Activated naive CD4-positive, alpha-beta T cell treated with anti-CD3 and anti-CD28 coated beads, Interleukin-2, amount 50 U/mL, for 16 hours (primary cell): ENCODE data around the gene CEP97.

Source experiments
- DNase-seq: peaks from one replicate; pipeline ENCODE4 v3.0.0-alpha.2; 2020

Gene CEP97

DNA sequence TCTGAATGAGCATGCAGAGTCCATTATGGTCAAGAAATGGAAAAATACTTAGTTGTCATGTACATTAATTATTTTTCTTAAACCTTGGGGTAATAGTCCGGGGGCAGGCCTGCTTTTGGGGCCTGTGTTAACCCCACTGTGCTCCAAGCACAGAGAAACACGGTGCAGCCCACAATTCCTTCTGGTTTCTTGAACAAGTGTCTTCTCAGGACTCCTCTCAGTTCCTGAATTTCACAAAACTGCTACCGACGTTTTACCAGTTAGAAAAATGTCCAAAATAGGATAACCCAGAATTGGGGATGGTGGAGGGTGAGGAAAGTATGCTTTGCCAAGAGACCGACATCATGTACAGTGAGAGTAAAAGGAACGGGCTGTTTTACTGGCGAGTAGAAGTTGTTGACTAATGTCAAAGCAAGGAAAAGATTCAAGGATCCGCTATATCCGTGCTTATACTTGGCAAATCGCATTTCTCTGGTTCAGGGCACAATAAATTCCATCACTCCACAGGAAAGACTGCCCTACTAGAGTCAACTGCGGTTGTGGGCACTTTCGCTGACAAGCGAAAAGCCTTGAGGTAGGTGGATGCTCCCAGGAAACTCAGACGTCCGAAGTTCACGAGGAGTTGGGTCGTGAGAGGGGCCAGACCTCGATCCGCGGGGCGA, 54.1 kb downstream of the CEP97 start:
- DNase-seq, result no peak

DNA sequence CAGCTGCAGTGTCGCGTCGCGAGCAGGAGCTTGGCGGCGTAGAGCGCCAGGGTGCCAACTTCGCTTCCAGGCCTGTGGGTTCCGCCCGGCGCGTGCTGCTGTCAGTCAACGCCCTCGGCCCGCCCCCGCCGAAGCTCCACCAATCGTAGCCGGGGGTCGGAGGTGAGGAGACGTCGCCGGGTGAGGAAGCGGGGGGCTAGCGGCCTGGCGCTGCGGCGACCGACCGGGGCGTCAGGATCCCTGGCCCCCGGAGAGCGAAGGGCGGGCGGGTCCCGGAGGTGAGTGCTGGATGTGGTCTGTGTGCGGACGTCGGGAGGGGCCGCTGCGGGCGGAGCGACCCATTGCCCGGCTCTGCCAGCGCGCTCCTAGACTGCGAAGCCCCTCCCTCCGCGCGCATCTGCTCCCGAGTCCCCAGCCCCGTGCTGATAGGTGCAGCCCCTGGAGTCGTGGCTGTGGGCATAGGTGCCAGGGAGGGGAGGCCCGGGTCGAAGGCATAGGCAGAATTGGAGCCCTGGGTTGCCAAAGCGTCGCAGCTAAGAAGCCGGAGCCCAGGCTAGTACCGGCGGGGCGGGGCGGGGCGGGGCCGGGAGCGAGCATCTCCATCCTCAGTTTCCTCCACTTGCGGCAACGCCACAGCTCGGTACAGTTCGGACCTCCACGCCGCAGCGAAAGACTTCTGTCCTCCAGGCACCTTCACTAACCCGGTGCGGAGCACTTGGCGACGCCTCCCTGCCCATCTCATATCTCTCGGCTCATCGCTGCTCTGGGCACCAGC, 54.8 kb downstream of the CEP97 start, which contains the start of gene NXPE3:
Gene NXPE3 (plus strand): TSS at position 165 of the 775 bp plus-strand sequence. CDS start 6,386 bp downstream, outside the sequence.
- DNase-seq, result peak; percentile 97

DNA sequence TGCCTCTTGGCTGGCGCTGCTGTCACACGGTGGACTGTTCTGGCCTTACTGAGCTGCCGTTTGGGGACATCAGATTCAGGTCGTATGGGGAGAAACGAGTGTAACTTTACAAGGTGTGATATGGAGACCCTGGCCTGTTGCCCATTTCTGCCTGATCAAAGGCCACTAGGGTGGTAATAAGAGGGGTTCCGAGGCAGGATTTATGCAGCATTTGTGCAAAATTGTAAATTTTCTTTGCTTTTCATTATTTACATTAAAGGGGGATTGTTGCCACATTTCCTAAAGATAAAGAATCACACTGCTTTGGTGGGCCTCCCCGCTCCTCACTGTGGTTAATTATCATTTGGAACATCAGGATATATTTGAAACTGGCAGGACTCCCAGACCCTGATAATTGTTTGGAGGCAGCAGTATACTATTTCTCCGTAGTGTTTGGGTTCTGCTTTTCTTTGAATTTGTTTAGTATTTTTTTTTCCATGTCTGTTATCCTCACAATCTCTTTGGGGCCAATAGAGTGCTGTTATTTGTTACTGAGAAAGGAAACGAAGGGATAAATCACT, 55.5 kb downstream of the CEP97 start:
- DNase-seq, result no peak

- DNase-seq, result no peak
Observed at GRCh38 chr3:101780661-101781060, 56.2 kb downstream of the CEP97 start.

DNA sequence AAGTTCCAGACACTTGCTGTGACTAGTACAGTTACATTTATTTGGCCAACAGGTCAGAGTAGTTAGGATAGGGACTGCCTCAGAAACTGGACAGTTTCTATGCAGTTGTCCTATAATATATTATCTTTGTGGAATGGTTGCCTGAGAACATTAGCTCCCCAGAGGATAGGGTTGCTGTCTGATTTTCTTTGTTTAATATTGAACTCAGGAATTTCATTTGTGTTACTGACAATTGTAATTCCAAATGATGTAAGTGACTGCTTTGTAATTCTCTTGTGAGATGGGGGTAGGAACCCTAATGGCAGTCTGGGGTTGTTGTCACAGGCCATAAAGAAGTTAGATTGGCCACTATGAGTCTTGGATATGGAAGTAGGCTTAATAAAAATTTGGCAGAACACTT, 56.8 kb downstream of the CEP97 start:
- no peak for DNase-seq

GRCh38 chr3:101784855-101785613, 60.6 kb downstream of the CEP97 start:
- DNase-seq, result no peak

- no peak for DNase-seq
Observed at GRCh38 chr3:101791778-101792177, 67.4 kb downstream of the CEP97 start.

- no peak for DNase-seq
Observed at GRCh38 chr3:101796077-101796680, 71.8 kb downstream of the CEP97 start.

- no peak for DNase-seq
Observed at GRCh38 chr3:101801174-101801573, 76.8 kb downstream of the CEP97 start.

DNA sequence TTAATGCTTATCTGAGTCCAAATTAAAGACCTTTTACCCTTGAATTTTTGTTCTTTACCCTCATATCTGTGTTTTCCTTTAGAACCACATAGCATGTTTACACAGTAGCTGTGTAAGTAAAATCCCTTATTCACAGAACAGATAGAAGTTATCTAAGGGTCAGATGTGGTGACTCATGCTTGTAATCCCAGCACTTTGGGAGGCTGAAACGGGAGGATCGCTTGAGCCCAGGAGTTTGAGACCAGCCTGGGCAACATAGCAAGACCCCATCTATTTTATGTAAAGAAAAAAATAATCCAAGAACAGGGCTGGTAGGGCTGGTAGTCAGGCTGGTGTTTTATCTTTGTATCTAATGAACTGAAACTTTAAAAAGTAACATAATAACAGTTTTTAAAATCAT, 77.8 kb downstream of the CEP97 start:
- no peak for DNase-seq

- DNase-seq, result peak; percentile 38
Observed at GRCh38 chr3:101803173-101803782, 78.9 kb downstream of the CEP97 start.

DNA sequence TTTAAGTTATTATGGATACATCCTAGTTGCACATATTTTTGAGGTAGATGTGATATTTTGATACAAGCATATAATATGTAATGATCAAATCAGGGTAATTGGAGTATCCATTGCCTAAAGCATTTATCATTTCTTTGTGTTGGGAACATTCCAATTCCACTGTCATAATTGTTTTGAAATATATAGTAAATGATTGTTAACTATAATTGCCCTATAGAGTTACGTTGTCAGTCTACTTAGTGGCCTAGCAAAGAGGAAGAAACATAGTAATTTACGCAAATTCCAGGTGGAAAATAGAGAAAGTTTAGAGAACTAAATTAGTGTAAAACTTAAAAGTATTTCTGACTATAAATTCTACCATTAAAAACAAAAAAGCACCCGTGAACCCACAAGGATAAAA, 79.5 kb downstream of the CEP97 start:
- DNase-seq, result no peak

GRCh38 chr3:101806491-101806890, 82.1 kb downstream of the CEP97 start:
- no peak for DNase-seq

- DNase-seq, result no peak
Observed at GRCh38 chr3:101807888-101808287, 83.5 kb downstream of the CEP97 start.

DNA sequence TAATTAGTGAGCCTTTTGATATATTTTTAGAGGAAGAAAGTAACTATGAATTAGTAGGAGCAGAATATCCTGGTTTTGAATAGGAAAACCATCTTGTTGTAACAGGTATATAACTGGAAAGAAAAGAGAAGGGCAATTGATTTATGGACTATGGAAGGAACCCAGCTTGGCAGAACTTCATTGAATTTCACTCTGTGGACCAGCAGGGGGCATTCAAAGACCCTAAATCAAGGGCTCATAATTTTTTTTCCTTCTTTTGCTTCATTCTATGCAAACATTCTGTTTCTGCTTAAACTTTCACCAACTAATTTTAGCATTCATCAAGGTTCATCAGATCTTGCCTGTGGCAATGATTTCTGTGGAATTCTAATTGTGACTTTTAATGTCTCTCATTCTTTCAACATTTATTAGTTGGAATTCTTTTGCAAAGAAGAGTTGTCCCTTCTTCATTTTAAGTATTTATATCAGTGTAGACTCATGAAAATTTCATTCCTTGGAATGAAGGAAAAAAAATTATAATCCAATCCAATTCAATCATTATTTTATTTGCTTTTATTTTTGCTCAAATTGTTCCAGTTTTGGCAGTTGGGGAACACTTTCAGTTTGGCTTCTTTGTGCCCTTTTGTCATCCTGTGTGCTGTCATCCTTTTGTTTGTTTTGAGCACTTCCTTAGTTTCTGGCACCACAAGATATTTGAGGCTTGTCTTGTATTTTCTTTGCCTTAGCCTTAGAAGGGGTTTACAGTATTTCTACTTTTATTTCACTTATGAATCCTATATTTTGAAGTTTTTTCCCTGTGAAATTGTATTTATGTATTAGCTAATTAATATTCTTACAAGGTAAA, 85.0 kb downstream of the CEP97 start:
- peak; percentile 31 for DNase-seq

GRCh38 chr3:101810022-101810418, 85.6 kb downstream of the CEP97 start:
- no peak for DNase-seq

- no peak for DNase-seq
Observed at GRCh38 chr3:101811875-101812274, 87.5 kb downstream of the CEP97 start.

DNA sequence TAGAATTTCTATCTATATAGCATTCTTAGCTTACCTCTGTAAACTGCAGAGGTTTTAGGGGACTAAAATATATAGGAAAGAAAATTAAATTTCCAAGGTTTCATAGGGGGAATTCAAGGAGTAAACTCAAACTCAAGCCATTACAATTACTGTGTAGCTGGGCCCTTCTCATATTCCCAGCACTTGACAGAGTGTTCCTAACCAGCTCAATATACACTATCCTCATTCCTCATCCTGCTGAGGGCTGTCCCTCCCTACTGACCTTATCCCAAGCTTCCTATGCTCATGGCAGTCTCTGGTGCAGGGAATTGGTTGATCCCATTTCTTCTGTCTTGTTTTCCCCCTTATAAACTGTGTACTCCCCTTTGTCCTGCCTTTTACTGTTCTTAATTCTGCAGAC, 88.5 kb downstream of the CEP97 start:
- no peak for DNase-seq

- no peak for DNase-seq
Observed at GRCh38 chr3:101813817-101814440, 89.5 kb downstream of the CEP97 start.

- DNase-seq, result no peak
Observed at GRCh38 chr3:101814835-101815234, 90.4 kb downstream of the CEP97 start.
